Dermis blood vessel endothelial cell (primary cell): Measurements from ENCODE around the gene TMEM184B. TPM values are rescaled to one million over a fixed set of nuclear protein-coding genes. Genes with fewer than 3 reads are reported as not detected.

Source experiments
- DNase-seq: peaks from one replicate; pipeline ENCODE4 v3.0.0; 2010
- total RNA-seq: library from RNA; depleted of rRNA; stranded (reverse); fragments of >200 nt; gene quantifications from 2 replicates; pipeline ENCODE4 v1.2.3, GENCODE V29; 2014

Gene TMEM184B
- total RNA-seq, 1 donor from 2014 or later = 36.2 TPM

GRCh38 chr22:38223289-38223960, 49.4 kb downstream of the TMEM184B start:
- DNase-seq = no peak

- DNase-seq = peak; percentile 55
Measured at GRCh38 chr22:38222797-38223119, 50.1 kb downstream of the TMEM184B start.

- no peak for DNase-seq
Measured at GRCh38 chr22:38221908-38222796, 50.7 kb downstream of the TMEM184B start.

DNA sequence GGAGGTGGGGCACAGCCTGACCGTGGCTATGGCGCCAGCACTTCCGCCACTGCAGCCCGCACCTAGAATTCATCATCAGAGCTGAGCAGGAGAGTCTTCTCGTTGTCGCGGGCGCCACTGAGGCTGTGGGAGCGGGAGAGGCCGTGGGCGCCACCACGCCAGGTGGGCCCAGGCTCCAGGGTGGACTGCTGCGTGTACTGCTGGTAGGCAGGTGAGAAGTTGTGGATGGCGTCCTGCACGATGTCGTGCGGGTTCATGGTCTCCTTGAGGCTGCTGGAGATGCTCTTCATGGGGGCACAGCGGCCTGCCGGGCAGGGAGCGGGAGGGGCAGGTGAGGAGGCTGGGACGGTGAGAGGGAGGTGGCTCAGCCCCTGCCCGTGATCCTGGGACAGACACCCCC, 51.4 kb downstream of the TMEM184B start:
- DNase-seq = no peak

DNA sequence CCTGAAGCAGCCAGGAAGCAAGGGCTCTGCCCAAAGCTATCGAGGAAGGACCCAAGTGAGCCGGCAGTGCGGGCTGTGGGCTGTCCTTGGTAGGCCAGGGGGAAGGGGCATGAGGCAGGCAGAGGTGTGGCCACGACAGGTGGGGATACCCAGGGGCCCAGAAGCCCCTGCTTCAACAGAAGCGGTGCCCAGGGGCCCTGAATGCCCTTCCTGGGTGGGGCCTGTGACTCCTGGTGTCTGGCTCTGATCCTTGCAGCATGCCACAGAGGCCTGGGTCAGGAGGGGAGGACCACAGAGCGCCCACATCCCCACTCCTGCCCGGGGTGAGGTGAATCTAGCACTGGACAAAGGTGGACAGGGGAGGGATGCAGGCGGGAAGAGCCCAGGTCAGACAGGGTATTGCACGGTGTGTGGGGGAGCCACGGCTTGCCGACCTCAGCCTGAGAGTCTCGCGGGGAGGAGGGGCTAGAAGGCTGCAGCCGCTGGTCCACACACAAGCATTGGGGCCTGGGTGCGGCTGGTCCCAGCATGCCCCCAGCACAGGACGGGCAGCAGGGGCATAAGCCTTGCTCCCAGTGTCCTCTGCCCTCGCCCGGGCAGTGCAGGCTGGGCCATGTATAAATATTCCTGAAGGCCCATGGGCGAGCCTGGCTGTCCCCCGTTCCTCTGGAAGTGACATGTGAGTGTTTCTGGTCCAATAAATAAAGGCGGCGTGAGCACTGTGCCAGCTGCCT, 52.0 kb downstream of the TMEM184B start:
- DNase-seq = no peak

DNA sequence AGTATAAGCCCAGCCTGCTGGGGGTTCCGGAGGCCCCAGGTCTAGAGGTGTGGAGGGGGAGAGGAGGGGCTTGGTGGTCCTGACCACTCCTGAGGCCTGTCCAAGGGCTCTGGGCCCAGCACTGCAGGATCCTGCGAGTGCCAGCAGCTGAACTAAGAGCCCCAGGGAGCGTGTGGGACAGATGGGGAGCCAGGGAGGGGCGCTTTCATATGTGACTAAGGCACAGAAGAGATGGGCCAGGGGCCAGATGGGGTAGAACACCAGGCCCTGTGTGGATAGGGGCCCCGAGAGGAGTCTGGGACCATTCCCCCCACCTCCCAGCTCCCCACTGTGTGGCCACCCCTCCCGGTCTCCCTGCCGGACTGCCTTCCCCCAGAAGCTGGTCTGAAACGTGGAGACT, 52.6 kb downstream of the TMEM184B start:
- no peak for DNase-seq

- DNase-seq = no peak
Measured at GRCh38 chr22:38219632-38220031, 53.2 kb downstream of the TMEM184B start.

- DNase-seq = peak; percentile 94
Measured at GRCh38 chr22:38218661-38219622, 53.9 kb downstream of the TMEM184B start.

DNA sequence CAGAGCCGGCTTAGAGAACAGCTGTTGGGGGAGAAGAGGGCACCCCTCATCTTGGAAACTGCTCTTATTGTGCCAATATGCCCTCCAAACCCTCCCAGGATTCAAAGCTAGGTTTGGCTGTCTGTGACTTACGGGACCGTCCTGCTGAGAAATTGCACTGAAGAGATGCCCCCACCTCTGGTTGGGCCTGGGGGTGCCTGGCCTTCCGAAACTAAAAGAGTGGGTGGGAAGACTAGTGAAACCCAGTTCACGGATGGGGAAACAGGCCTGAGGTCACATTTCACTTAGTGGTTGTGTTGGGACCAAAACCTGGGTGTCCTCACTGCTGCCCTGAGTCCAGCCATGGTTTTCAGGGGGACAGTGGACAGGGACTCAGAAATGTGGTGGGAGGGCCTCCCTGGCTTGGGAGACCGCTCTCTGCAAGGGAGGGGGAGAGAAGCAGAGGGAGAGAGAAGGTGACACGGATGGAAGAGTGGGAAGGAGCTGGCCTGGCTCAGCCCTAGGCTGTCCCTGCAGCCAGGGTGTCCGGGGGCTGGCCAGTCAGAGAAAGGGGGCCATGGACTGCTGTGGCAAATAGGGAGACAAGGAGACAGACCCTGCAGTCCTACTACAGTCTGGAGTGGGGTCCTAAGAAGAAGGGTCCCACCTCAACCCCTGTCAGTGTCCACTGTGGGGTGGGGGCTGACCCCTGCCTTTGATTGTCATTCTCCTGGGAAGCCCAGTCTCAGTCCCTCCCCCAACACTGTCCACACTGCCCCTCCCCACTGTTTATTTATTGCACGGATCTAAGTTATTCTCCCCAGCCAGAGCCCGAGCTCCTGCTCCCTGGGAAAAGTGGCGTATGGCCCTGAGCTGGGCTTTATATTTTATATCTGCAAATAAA, 57.4 kb downstream of the TMEM184B start:
- no peak for DNase-seq

- no peak for DNase-seq
Measured at GRCh38 chr22:38214302-38215056, 58.3 kb downstream of the TMEM184B start.

- no peak for DNase-seq
Measured at GRCh38 chr22:38213990-38214301, 58.9 kb downstream of the TMEM184B start.

- DNase-seq = no peak
Measured at GRCh38 chr22:38213319-38213989, 59.4 kb downstream of the TMEM184B start.

DNA sequence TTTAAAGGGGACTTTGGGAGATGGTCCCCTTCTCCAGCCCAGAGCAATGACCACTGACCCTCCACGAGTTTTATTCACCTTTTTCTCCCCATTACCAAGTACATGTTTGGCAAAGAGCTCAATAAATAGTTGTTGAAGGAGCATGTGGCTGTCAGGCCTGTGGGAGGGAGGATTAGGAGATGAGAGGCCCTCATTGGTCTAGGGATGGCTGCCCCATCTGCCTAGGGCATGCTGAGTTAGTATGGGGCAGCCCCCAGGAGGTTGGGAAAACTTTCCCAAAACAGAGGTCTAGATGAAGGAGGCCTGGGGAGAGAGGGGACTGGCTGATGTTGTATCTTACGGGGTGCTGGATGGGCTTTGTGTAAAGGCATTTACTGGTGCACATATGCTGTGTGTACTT, 60.4 kb downstream of the TMEM184B start:
- DNase-seq = no peak

DNA sequence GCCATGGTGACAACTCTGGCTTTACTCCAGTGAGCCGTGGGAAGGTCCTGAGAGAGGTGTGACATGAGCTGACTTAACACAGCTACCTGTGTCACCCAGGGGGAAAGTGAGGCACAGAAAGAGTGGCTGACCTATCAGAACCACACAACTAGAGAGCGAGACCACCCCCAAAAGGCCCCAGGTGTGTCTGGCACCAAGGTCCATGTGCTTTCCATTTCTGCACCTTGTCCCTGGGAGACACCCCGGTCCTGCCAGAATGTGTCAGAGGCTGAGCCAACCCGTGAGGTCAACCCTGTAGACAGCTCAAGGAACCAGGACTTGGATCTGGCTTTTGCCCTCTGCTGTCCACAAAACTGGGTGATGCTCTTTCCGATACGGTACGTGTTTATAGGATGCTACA, 61.3 kb downstream of the TMEM184B start:
- DNase-seq = no peak

DNA sequence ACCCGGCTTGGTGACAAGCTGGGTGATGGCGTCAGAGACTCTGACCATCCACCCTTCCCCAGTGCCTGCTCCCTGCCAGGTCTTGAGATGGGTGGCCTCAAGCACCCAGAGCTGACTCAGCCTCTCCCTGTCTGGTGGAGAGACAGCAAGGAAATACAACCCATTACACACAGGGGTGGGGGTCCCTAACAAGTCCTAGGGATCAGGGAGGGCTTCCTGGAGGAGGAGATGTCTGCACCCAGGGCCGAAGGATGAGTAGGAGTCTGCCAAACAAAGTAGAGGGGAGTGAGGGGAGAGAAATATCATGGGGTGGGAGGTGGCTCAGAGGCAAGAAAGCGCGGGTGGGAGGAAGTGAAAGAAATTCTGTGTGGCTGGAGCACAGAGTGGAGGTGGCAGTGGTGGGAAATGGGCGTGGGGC, 64.2 kb downstream of the TMEM184B start:
- no peak for DNase-seq

GRCh38 chr22:38207898-38208432, 64.8 kb downstream of the TMEM184B start:
- DNase-seq = no peak

GRCh38 chr22:38205261-38206128, 67.3 kb downstream of the TMEM184B start:
- DNase-seq = peak; percentile 46

DNA sequence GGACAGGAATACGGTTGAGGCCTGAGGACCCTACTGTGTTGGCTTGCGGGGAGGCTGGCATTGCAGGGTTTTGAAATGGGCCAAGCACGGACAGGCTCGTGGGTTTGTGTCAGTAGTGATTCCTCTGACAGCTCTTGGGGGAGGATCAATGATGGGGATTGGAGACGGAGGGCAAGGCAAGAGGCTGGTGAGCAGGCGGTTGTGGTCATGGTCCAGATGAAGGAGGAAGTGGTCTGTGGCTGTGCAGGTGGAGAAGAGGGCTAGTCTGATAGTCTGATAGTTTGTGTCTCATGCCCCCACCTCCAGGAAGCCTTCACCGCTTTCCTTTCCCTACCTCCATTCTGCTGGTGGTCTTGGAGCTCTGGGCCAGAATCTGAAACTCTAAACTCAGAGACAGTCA, 68.0 kb downstream of the TMEM184B start:
- no peak for DNase-seq
